ENCODE measurements around the gene MUL1.

DNA sequence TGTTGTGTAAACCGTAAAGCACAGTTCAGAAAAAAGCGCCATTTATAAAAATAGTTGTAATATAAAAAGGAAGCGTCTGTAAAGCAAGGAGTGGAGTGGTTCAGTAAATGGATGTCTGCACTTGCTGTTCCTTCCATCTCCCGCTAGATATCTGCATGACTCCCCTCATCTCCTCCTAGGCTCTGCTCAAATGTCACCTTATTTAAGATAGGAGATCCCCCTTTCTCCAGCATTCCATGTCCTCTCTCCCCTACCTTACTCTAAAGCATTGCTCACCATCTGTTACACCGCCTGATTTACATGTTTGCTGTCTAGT, 745 bp downstream of the MUL1 start:
- TF ChIP-seq ZNF274 (IDR thresholded peaks at IDR 0.05; ENCODE audit: borderline replicate concordance, low read depth, low read length) (no peak), CTCF (IDR thresholded peaks at IDR 0.05 in 2 of 3, conservative IDR thresholded peaks at IDR 0.05 in 1 of 3; ENCODE audit: insufficient read depth in 2 of 3, low read depth in 1 of 3, low read length in 3 of 3) (no peak), SREBF2 (CRISPR knock-in tag; IDR thresholded peaks at IDR 0.05) (no peak), RAD21 (CRISPR knock-in tag; conservative IDR thresholded peaks at IDR 0.05 in 1 of 2, IDR thresholded peaks at IDR 0.05 in 1 of 2) (no peak), TAF1 (IDR thresholded peaks at IDR 0.05; ENCODE audit: control insufficient read depth, extremely low read depth, insufficient read depth, low read length, severe bottlenecking) (no peak), MECOM (CRISPR knock-in tag; IDR thresholded peaks at IDR 0.05) (no peak), NCOA1 (IDR thresholded peaks at IDR 0.05; ENCODE audit: low read depth) (no peak), BHLHE40 (IDR thresholded peaks at IDR 0.05; ENCODE audit: low read length) (no peak)
- TF ChIP-seq, protein P1, sequence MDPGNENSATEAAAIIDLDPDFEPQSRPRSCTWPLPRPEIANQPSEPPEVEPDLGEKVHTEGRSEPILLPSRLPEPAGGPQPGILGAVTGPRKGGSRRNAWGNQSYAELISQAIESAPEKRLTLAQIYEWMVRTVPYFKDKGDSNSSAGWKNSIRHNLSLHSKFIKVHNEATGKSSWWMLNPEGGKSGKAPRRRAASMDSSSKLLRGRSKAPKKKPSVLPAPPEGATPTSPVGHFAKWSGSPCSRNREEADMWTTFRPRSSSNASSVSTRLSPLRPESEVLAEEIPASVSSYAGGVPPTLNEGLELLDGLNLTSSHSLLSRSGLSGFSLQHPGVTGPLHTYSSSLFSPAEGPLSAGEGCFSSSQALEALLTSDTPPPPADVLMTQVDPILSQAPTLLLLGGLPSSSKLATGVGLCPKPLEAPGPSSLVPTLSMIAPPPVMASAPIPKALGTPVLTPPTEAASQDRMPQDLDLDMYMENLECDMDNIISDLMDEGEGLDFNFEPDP (CRISPR knock-in tag; IDR thresholded peaks at IDR 0.05) = no peak
- TF ChIP-seq, protein P2, sequence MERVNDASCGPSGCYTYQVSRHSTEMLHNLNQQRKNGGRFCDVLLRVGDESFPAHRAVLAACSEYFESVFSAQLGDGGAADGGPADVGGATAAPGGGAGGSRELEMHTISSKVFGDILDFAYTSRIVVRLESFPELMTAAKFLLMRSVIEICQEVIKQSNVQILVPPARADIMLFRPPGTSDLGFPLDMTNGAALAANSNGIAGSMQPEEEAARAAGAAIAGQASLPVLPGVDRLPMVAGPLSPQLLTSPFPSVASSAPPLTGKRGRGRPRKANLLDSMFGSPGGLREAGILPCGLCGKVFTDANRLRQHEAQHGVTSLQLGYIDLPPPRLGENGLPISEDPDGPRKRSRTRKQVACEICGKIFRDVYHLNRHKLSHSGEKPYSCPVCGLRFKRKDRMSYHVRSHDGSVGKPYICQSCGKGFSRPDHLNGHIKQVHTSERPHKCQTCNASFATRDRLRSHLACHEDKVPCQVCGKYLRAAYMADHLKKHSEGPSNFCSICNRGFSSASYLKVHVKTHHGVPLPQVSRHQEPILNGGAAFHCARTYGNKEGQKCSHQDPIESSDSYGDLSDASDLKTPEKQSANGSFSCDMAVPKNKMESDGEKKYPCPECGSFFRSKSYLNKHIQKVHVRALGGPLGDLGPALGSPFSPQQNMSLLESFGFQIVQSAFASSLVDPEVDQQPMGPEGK (CRISPR knock-in tag; IDR thresholded peaks at IDR 0.05; ENCODE audit: borderline replicate concordance) = no peak
